Umbilical cord (tissue), 2 donors: ENCODE measurements around the gene CLPTM1L. TPM values are rescaled to one million over a fixed set of nuclear protein-coding genes. Genes with fewer than 3 reads are reported as not detected.
"Not testable (repeated sequence)": the region's sequence is repeated elsewhere in the genome, so short reads cannot be mapped to it uniquely, and the experiment has no call there.

Experiments
- DNase-seq: peaks from one replicate; pipeline ENCODE4 v3.0.0-alpha.2; 2015; ENCODE audit warnings: low spot score
- total RNA-seq: library from RNA; depleted of rRNA; stranded (reverse); fragments of >200 nt; gene quantifications from one replicate; pipeline ENCODE4 v1.2.3, GENCODE V29; 2014; ENCODE audit warnings: low replicate concordance; ENCODE audit not compliant: insufficient read depth

The CLPTM1L gene
- total RNA-seq, 1 donor from 2014 or later: 128 TPM

GRCh38 chr5:1342711-1343110 lies 2.2 kb downstream of the CLPTM1L start:
- DNase-seq: not testable (repeated sequence)

- no peak for DNase-seq
These were observed 2.6 kb downstream of the CLPTM1L start for GRCh38 chr5:1342268-1342667.

DNA sequence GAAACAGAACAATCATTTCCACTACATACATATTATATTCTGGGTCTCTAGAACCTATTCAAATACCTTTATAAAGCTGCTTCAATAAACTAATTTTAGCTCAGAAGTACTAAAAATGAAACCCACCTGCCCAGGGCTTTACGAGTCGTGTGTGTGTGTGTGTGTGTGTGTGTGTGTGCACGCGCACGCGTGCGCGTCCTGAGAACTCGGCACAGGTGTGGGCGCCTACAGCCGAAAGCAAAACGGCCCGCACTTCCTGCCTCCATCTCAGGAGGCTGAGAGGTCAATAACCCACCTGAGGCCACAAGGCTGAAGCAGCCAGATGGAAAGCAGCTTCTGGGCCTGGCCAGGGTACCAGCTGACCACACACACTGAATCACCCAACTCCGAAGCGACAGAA lies 3.0 kb downstream of the CLPTM1L start:
- DNase-seq: no peak

DNA sequence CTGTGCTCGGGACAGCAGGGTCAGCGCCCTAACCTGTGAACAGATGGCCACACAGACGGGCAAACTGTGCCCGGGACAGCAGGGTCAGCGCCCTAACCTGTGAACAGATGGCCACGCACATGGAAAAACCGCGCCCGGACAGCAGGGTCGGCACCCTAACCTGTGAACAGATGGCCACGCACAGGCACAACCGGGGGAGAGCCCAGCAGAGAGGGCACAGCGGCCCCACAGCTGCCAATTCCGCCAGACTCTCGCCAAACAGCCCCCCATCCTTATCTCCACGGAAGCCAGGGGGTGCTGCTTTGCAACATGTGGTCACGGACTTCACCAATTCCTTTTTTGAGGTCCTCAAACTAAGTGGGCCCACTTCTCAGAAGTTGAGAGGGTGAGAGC lies 5.1 kb downstream of the CLPTM1L start:
- not testable (repeated sequence) for DNase-seq

DNA sequence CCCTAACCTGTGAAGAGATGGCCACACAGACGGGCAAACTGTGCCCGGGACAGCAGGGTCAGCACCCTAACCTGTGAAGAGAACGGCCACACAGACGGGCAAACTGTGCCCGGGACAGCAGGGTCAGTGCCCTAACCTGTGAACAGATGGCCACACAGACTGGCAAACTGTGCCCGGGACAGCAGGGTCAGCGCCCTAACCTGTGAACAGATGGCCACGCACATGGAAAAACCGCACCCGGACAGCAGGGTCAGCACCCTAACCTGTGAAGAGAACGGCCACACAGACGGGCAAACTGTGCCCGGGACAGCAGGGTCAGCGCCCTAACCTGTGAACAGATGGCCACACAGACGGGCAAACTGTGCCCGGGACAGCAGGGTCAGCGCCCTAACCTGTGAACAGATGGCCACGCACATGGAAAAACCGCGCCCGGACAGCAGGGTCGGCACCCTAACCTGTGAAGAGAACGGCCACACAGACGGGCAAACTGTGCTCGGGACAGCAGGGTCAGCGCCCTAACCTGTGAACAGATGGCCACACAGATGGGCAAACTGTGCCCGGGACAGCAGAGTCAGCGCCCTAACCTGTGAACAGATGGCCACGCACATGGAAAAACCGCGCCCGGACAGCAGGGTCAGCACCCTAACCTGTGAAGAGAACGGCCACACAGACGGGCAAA lies 5.6 kb downstream of the CLPTM1L start:
- not testable (repeated sequence) for DNase-seq

GRCh38 chr5:1338506-1339070 lies 6.3 kb downstream of the CLPTM1L start:
- DNase-seq: no peak

- DNase-seq: no peak
These were observed 6.8 kb downstream of the CLPTM1L start for GRCh38 chr5:1338196-1338490.

DNA sequence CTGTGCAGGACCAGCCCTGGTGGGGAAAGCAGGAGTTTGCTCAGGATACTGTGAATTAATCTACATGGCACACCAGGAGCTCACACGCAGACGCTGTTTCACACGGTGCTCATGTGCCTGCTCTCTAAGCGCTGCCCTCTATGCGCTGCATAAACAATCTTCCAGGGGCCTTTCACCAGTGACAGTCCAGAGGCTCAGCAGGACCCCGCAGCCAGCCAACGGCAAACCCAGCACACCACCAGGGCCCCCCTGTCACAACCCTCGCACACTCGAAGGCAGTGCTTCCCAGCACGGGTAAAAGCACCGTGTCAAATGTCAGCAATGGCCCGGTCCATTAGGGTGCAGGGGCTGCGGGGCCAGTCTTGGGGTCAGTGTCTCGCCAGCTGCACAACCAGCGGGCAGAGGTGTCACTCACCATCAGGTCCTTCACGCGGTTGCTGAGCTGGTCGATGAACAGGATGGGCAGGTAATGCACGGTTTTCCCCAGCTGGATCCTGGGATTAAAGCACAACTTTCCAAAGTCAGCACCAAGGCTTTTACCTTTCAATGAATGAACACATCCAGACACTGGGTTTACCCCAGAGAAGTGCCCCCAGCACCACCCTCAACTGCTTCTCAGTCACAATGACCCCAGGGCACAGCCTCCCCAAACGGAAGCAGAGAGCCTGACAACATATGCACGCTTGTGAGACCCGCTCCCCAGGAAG lies 7.3 kb downstream of the CLPTM1L start:
- no peak for DNase-seq

GRCh38 chr5:1336749-1337488 lies 8.0 kb downstream of the CLPTM1L start:
- no peak for DNase-seq

DNA sequence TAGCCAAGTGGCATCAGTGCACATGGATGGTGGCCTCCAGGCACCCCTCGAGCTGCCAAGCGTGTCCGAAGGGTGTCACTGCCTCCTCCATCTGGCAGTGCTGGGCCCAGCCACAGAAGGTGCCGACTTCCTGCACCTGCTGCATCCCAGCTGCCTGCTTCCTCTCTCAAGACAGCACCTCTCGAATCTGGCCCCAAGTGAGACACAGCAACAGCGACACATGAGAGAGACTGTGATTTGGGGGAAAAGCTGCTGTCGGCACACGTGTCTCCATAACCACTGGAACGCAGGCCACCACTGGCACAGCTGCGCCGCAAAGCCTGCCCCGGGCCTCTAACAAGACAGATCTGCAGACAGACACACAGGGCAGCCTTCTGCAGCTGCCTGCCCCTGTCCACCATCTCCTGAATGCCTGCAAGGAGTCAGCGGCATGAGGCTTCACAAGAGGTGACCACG lies 8.8 kb downstream of the CLPTM1L start:
- DNase-seq: no peak

- DNase-seq: no peak
These were observed 9.3 kb downstream of the CLPTM1L start for GRCh38 chr5:1335540-1336095.

GRCh38 chr5:1334831-1335539 lies 9.9 kb downstream of the CLPTM1L start:
- no peak for DNase-seq

GRCh38 chr5:1333986-1334385 lies 10.9 kb downstream of the CLPTM1L start:
- no peak for DNase-seq

DNA sequence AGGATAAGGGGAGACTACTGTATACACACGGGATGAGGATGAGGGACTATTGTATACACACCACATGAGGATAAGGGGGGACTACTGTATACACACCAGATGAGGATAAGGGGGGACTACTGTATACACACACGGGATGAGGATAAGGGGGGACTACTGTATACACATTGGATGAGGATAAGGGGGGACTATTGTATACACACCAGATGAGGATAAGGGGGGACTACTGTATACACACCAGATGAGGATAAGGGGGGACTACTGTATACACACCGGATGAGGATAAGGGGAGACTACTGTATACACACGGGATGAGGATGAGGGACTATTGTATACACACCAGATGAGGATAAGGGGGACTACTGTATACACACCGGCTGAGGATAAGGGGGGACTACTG lies 11.6 kb downstream of the CLPTM1L start:
- not testable (repeated sequence) for DNase-seq

DNA sequence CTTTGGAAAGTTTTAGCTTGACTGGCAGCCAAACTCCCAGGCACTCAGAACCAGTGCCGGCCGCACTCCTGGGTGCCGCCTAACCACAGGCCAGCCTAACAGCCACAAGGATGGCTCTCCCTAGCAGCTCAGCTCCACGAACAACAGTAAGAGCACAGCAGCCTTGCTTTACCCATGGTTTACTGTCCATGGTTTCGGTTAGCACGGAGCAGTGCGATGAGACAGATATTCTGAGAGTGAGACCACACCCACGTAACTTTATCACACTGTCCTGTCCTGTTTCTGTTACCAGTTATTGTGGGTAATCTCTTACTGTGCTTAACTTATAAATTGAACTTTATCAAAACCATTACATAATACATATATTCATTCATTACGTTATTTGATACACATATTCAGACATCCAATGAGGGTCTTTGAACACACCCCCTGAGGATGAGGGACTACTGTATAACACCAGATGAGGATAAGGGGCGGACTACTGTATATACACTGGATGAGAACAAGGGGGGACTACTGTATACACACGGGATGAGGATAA lies 12.4 kb downstream of the CLPTM1L start:
- DNase-seq: no peak

DNA sequence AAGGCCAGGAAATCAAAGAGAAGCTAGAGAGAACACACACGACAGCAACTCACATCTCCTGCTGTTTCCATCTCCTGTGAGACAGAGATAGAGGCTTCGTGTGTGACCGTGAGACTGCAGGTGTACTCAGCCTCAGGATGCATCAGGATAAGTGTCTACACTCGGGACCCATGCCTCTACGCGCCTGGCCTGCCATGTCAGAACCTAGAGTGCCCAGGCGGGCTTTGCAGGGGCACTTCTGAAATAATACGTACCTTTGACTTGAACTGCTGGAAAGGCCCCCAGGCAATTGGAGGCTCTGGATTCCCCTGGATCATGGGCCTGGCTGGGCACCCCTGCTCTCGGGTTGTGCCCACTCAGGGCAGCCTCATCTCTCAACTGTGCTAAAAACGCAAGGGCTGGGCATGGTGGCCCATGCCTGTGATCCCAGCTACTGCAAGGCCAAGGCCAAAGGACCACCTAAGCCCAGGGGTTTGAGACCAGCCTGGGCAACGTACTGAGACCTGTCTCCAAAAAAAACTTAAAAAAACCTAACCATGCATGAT lies 13.0 kb downstream of the CLPTM1L start:
- no peak for DNase-seq

- DNase-seq: no peak
These were observed 13.8 kb downstream of the CLPTM1L start for GRCh38 chr5:1330847-1331831.

- DNase-seq: no peak
These were observed 14.6 kb downstream of the CLPTM1L start for GRCh38 chr5:1330146-1330846.

DNA sequence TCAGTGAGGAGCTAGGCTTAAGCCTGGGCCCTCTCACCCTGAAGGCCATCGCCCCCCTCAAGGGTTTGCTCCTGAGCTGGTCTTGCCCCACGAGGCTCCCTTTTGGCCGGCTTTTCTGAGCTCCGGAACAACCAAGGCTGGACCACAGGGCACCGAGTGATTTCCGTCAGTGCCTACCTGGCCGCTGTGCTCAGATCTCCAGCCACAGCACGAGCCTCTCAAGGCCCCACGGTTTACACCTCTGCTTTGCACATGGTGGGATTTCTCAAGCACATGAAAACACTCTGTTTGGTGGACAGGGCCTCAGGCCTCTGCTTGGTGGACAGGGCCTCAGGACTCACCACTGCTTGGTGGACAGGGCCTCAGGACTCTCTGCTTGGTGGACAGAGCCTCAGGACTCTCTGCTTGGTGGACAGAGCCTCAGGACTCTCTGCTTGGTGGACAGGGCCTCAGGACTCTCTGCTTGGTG lies 15.8 kb downstream of the CLPTM1L start:
- no peak for DNase-seq
